Measurements from ENCODE around the gene GARIN5B. TPM values are rescaled to one million over a fixed set of nuclear protein-coding genes. Genes with fewer than 3 reads are reported as not detected.

Gene GARIN5B
- polyA plus RNA-seq, 1 donor from 2014 or later, result not detected

GRCh38 chr19:55305983-55306562 lies 57.0 kb downstream of the GARIN5B start:
- no peak overlapping the region for H3K4me2 ChIP-seq (ENCODE audit: low read length)
- H3K27ac ChIP-seq (ENCODE audit: low read length), result no peak overlapping the region
- no peaks in the 10 kb centered on the region for H3K9me3 ChIP-seq (ENCODE audit: low read length)
- H4K20me1 ChIP-seq (ENCODE audit: insufficient read depth), result no peaks in the 10 kb centered on the region
- H3K9me2 ChIP-seq (ENCODE audit: insufficient read depth, low read length), result no peaks in the 10 kb centered on the region
- no peak for TF ChIP-seq TAF1 (IDR thresholded peaks at IDR 0.05; ENCODE audit: low read depth)
- no peak for TF ChIP-seq SMC3 (conservative IDR thresholded peaks at IDR 0.05; ENCODE audit: poor library complexity)
- TF ChIP-seq REST (IDR thresholded peaks at IDR 0.05; ENCODE audit: borderline replicate concordance), result no peak
- no peak for TF ChIP-seq EZH2 (IDR thresholded peaks at IDR 0.05; ENCODE audit: borderline replicate concordance, insufficient read depth, low read length, poor library complexity, severe bottlenecking)
- TF ChIP-seq MXI1 (conservative IDR thresholded peaks at IDR 0.05; ENCODE audit: poor library complexity, severe bottlenecking), result no peak
- TF ChIP-seq CTCF (IDR thresholded peaks at IDR 0.05; ENCODE audit: poor library complexity, severe bottlenecking), result no peak
- no peak for TF ChIP-seq RAD21 (conservative IDR thresholded peaks at IDR 0.05)
- TF ChIP-seq POLR2AphosphoS5 (IDR thresholded peaks at IDR 0.05), result no peak
- TF ChIP-seq EP300 (conservative IDR thresholded peaks at IDR 0.05; ENCODE audit: poor library complexity, severe bottlenecking), result no peak
- H2AFZ ChIP-seq (ENCODE audit: low read depth, low read length), result no peak overlapping the region
- no peaks in the 10 kb centered on the region for H3K27me3 ChIP-seq (ENCODE audit: insufficient read depth, low read depth, low read length)
- H3K36me3 ChIP-seq (ENCODE audit: insufficient read depth, low read length), result no peaks in the 10 kb centered on the region
- H3F3A ChIP-seq (ENCODE audit: insufficient read depth, low read length, poor library complexity, severe bottlenecking), result no peaks in the 10 kb centered on the region
- H3K79me2 ChIP-seq (replicated peaks; ENCODE audit: insufficient read depth, low read length), result no peaks in the 10 kb centered on the region
- H3K9ac ChIP-seq (ENCODE audit: low read length), result no peak overlapping the region
- no peak overlapping the region for H3K4me3 ChIP-seq (ENCODE audit: low read length)

- no peaks in the 10 kb centered on the region for H3F3A ChIP-seq (ENCODE audit: insufficient read depth, low read length, poor library complexity, severe bottlenecking)
- no peaks in the 10 kb centered on the region for H3K36me3 ChIP-seq (ENCODE audit: insufficient read depth, low read length)
- no peaks in the 10 kb centered on the region for H4K20me1 ChIP-seq (ENCODE audit: insufficient read depth)
- H3K79me2 ChIP-seq (replicated peaks; ENCODE audit: insufficient read depth, low read length), result no peaks in the 10 kb centered on the region
- no peak overlapping the region for H3K9ac ChIP-seq (ENCODE audit: low read length)
- H2AFZ ChIP-seq (ENCODE audit: low read depth, low read length), result no peak overlapping the region
- H3K4me2 ChIP-seq (ENCODE audit: low read length), result no peak overlapping the region
- no peak overlapping the region for H3K27ac ChIP-seq (ENCODE audit: low read length)
- TF ChIP-seq EP300 (conservative IDR thresholded peaks at IDR 0.05; ENCODE audit: poor library complexity, severe bottlenecking), result no peak
- TF ChIP-seq POLR2AphosphoS5 (IDR thresholded peaks at IDR 0.05), result no peak
- no peak for TF ChIP-seq RAD21 (conservative IDR thresholded peaks at IDR 0.05)
- TF ChIP-seq SMC3 (conservative IDR thresholded peaks at IDR 0.05; ENCODE audit: poor library complexity), result no peak
- no peak for TF ChIP-seq REST (IDR thresholded peaks at IDR 0.05; ENCODE audit: borderline replicate concordance)
- no peak for TF ChIP-seq EZH2 (IDR thresholded peaks at IDR 0.05; ENCODE audit: borderline replicate concordance, insufficient read depth, low read length, poor library complexity, severe bottlenecking)
- no peak for TF ChIP-seq TAF1 (IDR thresholded peaks at IDR 0.05; ENCODE audit: low read depth)
- TF ChIP-seq CTCF (IDR thresholded peaks at IDR 0.05; ENCODE audit: poor library complexity, severe bottlenecking), result no peak
- no peak for TF ChIP-seq MXI1 (conservative IDR thresholded peaks at IDR 0.05; ENCODE audit: poor library complexity, severe bottlenecking)
- no peaks in the 10 kb centered on the region for H3K9me3 ChIP-seq (ENCODE audit: low read length)
- no peaks in the 10 kb centered on the region for H3K27me3 ChIP-seq (ENCODE audit: insufficient read depth, low read depth, low read length)
- no peaks in the 10 kb centered on the region for H3K9me2 ChIP-seq (ENCODE audit: insufficient read depth, low read length)
- no peak overlapping the region for H3K4me3 ChIP-seq (ENCODE audit: low read length)
These were observed 57.6 kb downstream of the GARIN5B start for GRCh38 chr19:55305491-55305890.
